A549 (cell line): ENCODE measurements around the gene KCNQ2.

Source experiments
- BHLHE40 ChIP-seq: IDR thresholded peaks from 2 replicates; pipeline ENCODE4 v1.6.1; 2012; ENCODE audit warnings: low read depth, low read length, inconsistent platforms
- CHD2 ChIP-seq: fragments of 150-350 bp; IDR thresholded peaks from 2 replicates; pipeline ENCODE4 v1.6.1; 2014; ENCODE audit warnings: low read length; ENCODE audit not compliant: partially characterized antibody
- EP300 ChIP-seq, 2 experiments: fragments of >200 bp; sonication (Bioruptor Twin); formaldehyde crosslinking; IDR thresholded peaks; 2 replicates in 1 of 2; 3 replicates in 1 of 2; pipeline ENCODE4 v1.6.1; 2016 to 2017
- ESRRA ChIP-seq: fragments of 150-350 bp; IDR thresholded peaks from 2 replicates; pipeline ENCODE4 v1.6.1; 2014; ENCODE audit warnings: mild to moderate bottlenecking, low read length, borderline replicate concordance
- HEYL ChIP-seq: fragments of 250-450 bp; sonication (Bioruptor Pico); IDR thresholded peaks from 2 replicates; pipeline ENCODE4 v1.8.0; 2021; ENCODE audit warnings: mild to moderate bottlenecking, moderate library complexity
- PHF8 ChIP-seq: fragments of 200-600 bp; sonication (generic); IDR thresholded peaks from 2 replicates; pipeline ENCODE4 v1.6.1; 2016; ENCODE audit warnings: low read depth, mild to moderate bottlenecking, antibody characterized with exemption, moderate library complexity, borderline replicate concordance
- RCOR1 ChIP-seq: fragments of 150-350 bp; IDR thresholded peaks from 2 replicates; pipeline ENCODE4 v1.6.1; 2014; ENCODE audit warnings: antibody characterized with exemption, low read length, low read depth
- SMC3 ChIP-seq: fragments of >200 bp; sonication (Bioruptor Twin); formaldehyde crosslinking; IDR thresholded peaks from 3 replicates; pipeline ENCODE4 v1.6.1; 2018; ENCODE audit warnings: inconsistent platforms
- TF ChIP-seq, protein P1 (sequence below): fragments of >200 bp; sonication (Bioruptor Twin); formaldehyde crosslinking; IDR thresholded peaks from 3 replicates; pipeline ENCODE4 v1.5.1; 2016
- TF ChIP-seq, protein P2 (sequence below): fragments of 200-600 bp; sonication (generic); IDR thresholded peaks from 2 replicates; pipeline ENCODE4 v1.6.1; 2016; ENCODE audit warnings: antibody characterized with exemption, mild to moderate bottlenecking, moderate library complexity
- TF ChIP-seq, protein P3 (sequence below): IDR thresholded peaks from 2 replicates; pipeline ENCODE4 v1.6.1; 2012
- TF ChIP-seq, protein P4 (sequence below): fragments of 450-650 bp; IDR thresholded peaks from 2 replicates; pipeline ENCODE4 v1.6.1; 2014; ENCODE audit warnings: antibody characterized with exemption

DNA sequence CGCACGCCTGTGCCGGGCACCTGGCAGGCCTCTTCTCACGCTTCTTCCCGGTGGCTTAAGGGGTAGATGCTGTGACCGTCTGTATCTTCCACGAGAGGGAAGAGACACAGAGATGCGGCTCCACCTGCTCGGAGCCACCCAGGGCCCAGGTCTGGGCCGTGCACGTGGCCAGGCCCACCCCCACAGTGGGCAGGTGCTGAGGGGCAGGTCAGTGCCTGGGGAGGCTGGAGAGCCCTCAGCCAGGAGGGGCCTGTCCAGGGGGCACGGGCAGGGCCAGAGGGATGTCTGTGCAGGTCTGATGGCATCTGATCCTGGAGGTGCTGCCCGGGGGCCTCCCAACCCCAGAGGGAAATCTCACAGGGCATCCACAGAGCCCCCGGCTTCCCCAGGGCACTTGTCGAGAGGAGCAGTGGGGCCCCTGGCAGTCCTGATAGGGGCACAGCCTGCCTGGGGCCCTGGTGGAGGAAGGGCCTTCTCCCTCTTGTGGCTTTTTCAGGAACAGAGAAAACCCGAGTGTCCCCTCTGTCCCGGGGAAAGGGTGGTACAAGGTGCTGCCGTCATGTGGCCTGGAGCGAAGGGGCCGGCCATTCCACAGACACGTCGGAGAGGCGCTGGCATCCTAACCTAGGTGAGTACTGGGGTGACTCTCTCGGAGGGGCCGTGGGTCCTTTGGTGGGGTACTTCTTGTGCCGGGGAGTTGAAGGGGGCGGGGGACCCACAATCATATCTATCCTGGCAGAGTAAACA is 61.1 kb downstream of the KCNQ2 start:
- TF ChIP-seq, protein P1, sequence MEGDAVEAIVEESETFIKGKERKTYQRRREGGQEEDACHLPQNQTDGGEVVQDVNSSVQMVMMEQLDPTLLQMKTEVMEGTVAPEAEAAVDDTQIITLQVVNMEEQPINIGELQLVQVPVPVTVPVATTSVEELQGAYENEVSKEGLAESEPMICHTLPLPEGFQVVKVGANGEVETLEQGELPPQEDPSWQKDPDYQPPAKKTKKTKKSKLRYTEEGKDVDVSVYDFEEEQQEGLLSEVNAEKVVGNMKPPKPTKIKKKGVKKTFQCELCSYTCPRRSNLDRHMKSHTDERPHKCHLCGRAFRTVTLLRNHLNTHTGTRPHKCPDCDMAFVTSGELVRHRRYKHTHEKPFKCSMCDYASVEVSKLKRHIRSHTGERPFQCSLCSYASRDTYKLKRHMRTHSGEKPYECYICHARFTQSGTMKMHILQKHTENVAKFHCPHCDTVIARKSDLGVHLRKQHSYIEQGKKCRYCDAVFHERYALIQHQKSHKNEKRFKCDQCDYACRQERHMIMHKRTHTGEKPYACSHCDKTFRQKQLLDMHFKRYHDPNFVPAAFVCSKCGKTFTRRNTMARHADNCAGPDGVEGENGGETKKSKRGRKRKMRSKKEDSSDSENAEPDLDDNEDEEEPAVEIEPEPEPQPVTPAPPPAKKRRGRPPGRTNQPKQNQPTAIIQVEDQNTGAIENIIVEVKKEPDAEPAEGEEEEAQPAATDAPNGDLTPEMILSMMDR: no peak
- no peak for TF ChIP-seq BHLHE40
- no peak for TF ChIP-seq PHF8
- no peak for TF ChIP-seq SMC3
- TF ChIP-seq, protein P2, sequence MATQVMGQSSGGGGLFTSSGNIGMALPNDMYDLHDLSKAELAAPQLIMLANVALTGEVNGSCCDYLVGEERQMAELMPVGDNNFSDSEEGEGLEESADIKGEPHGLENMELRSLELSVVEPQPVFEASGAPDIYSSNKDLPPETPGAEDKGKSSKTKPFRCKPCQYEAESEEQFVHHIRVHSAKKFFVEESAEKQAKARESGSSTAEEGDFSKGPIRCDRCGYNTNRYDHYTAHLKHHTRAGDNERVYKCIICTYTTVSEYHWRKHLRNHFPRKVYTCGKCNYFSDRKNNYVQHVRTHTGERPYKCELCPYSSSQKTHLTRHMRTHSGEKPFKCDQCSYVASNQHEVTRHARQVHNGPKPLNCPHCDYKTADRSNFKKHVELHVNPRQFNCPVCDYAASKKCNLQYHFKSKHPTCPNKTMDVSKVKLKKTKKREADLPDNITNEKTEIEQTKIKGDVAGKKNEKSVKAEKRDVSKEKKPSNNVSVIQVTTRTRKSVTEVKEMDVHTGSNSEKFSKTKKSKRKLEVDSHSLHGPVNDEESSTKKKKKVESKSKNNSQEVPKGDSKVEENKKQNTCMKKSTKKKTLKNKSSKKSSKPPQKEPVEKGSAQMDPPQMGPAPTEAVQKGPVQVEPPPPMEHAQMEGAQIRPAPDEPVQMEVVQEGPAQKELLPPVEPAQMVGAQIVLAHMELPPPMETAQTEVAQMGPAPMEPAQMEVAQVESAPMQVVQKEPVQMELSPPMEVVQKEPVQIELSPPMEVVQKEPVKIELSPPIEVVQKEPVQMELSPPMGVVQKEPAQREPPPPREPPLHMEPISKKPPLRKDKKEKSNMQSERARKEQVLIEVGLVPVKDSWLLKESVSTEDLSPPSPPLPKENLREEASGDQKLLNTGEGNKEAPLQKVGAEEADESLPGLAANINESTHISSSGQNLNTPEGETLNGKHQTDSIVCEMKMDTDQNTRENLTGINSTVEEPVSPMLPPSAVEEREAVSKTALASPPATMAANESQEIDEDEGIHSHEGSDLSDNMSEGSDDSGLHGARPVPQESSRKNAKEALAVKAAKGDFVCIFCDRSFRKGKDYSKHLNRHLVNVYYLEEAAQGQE: no peak
- TF ChIP-seq ESRRA: no peak
- no peak for TF ChIP-seq HEYL
- TF ChIP-seq, protein P3, sequence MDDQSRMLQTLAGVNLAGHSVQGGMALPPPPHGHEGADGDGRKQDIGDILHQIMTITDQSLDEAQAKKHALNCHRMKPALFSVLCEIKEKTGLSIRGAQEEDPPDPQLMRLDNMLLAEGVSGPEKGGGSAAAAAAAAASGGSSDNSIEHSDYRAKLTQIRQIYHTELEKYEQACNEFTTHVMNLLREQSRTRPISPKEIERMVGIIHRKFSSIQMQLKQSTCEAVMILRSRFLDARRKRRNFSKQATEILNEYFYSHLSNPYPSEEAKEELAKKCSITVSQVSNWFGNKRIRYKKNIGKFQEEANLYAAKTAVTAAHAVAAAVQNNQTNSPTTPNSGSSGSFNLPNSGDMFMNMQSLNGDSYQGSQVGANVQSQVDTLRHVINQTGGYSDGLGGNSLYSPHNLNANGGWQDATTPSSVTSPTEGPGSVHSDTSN: no peak
- TF ChIP-seq, protein P4, sequence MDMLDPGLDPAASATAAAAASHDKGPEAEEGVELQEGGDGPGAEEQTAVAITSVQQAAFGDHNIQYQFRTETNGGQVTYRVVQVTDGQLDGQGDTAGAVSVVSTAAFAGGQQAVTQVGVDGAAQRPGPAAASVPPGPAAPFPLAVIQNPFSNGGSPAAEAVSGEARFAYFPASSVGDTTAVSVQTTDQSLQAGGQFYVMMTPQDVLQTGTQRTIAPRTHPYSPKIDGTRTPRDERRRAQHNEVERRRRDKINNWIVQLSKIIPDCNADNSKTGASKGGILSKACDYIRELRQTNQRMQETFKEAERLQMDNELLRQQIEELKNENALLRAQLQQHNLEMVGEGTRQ: no peak
- no peak for TF ChIP-seq CHD2
- TF ChIP-seq RCOR1: no peak
- no peak for TF ChIP-seq EP300 (IDR thresholded peaks at IDR 0.05)
